Coronary artery (tissue), 2 donors: ENCODE results near the gene DOCK1.

Experiments used
- DNase-seq: peaks from one replicate; pipeline ENCODE4 v3.0.0-alpha.2; 2017; ENCODE audit warnings: low spot score
- H3K27ac ChIP-seq, 2 donors: fragments of 200-600 bp; sonication (generic); one replicate each; pipeline ENCODE4 v1.5.1; 2016 to 2019
- H3K4me3 ChIP-seq: fragments of 200-600 bp; sonication (generic); 2 replicates; pipeline ENCODE4 v1.5.1; 2016; ENCODE audit warnings: mild to moderate bottlenecking, moderate library complexity
- CTCF ChIP-seq: fragments of 200-600 bp; sonication (generic); IDR thresholded peaks from one replicate; pipeline ENCODE4 v1.5.1; 2019; ENCODE audit warnings: antibody characterized with exemption

DOCK1 gene

DNA sequence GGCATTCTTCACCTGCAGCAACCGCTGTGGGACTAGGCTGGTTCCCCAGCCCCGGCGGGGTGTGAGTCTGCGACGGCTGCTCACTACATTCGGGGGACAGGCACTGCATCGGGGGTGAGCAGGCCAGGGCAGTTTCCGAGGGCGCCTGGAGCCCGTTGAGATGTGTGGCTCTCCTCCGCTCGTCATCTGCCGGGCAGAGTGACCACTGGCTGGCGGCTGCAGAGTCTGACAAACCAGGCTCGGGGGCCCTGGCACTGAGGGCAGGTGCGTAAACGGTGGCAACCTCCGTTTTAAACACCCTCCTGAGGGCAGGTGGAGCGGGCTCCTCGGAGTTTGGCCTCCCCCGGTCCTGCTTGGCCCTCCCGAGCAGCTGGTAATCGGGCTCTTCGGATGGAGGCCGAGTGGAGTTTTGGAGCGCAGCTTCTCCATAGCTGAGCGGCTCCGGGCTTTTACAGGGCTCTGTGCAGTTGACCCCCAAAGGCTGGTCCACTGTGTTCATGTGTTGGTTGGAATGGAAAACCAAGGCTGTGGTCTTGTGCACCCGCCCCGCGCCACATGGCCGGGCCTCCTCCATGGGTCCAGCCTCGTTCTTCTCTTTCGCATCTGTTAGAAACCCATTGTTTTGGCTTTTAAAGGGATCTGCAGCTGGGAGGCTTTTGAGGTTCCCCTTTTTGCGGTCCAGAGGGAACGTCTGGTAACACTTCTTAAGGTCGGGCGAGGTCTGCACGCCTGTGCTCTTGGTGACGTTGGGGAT lies 270.3 kb downstream of the DOCK1 start:
- TF ChIP-seq CTCF: no peak
- DNase-seq: no peak
- Histone ChIP-seq H3K27ac (no peak overlapping the region), H3K4me3 (no peak overlapping the region)

DNA sequence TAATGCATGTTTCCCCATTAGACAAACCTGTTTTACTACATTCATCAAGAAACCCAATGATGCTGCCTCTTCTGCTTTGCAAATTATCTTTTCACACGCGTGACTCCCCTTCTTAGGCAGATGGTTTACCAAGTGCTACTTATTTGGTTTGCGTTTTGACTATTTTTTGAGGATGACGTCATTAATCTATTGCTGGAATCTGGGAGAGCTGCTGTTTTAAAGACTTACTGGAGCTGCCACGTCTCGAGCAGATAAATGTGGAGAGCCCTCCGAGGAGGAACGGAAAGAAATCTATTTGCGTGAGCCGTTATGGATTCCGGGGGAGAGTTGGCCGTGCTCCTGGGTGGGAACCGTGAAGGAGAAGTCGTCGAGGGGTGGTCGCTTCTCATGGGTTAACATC lies 271.4 kb downstream of the DOCK1 start:
- no peak overlapping the region for H3K27ac ChIP-seq
- no peak for TF ChIP-seq CTCF
- H3K4me3 ChIP-seq: no peak overlapping the region
- no peak for DNase-seq

DNA sequence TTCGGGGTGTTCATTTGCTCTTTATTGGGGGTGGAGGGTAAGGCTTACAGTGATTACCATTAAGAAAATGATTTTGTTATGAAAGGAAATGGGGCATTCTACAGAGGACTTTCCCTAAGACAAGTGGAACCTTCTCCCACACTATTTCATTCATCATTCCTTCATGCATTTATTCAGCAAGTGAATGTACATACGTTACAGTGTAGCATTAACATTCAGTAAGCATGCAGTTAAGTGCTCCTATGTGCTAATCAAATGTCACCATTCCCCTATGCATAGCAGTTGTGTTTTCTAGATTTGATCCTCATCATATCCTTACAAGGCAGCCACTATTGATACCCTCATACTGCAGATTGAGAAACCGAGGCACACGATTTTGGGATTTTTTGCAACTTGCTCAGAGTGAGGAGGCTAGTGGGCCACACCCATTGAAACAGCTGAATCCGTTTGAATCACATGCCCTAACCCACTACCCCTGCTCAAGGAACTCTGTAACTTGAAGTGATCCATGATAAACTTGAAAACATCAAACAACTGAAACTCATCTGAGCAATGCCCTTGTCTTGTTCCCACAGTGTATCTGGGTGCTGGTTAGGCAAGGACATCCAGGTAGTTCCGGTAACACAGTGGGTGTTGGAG lies 274.5 kb downstream of the DOCK1 start:
- H3K4me3 ChIP-seq: no peak overlapping the region
- DNase-seq: no peak
- TF ChIP-seq CTCF: no peak
- H3K27ac ChIP-seq: no peak overlapping the region

DNA sequence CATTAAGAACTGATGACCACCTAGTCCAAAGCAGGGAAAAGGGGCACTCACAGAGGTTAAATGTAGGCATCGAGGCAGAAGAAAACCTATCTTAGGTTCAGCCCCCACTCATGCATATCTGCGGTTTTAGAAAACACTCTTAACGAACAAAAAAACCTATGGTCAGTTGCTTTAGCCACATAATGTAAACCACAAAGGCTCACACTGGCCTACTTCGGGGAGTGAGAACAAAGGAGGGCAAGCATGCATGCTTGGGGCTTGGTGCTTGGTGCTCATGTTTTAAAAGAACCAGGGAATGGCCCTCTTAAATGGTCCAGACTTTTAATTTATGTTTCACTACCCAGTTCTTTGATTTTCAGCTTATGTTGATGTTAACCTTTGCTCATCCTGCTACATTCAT lies 276.9 kb downstream of the DOCK1 start:
- H3K4me3 ChIP-seq: no peak overlapping the region
- H3K27ac ChIP-seq: no peak overlapping the region
- DNase-seq: no peak
- no peak for TF ChIP-seq CTCF

DNA sequence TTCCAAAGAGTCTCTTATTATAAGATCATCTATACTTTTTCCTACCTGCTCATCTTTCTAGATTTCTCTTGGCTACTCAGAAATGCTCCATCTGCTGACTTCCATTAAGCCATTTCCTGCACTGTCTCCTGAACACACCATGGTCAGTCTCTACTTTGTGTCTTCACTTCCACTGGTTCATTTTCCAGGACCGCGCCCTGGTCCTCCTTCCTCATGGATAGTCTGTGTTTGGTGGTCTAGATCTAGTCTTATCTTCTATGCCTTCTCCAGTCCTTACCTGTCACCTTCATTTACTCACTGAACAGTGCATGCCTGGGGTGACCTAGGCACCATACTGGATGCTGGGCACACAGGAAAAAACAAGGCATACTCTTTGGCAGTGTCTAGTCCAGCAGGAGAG lies 279.4 kb downstream of the DOCK1 start:
- no peak for DNase-seq
- no peak for TF ChIP-seq CTCF
- Histone ChIP-seq H3K27ac (no peak overlapping the region), H3K4me3 (no peak overlapping the region)

DNA sequence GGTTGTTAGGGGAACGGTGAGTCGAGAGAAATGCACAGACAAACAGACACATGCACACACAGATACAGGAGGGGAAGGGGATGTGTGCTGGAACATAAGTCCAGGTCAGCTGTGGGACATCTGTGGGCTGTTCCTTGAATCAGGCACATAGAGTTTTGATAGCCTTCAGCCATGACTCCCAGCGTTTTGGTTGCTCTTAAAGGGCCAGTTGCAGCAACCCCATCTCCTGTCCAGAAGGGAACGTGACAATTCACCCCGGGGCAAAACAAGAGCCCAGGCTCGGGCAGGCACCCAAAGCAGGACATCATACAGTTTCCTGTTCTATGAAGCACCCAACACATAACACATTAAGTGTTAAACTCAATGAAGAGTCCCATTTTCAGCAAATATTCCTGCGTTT lies 281.6 kb downstream of the DOCK1 start:
- no peak overlapping the region for H3K27ac ChIP-seq
- no peak for DNase-seq

More for the DNA sequence above, 281.6 kb downstream of the DOCK1 start:
- H3K4me3 ChIP-seq: no peak overlapping the region
- no peak for TF ChIP-seq CTCF
